Neuronal stem cell (in vitro differentiated cells): ENCODE data around the gene EPB41L2.

Experiments
- DNase-seq: peaks from one replicate; pipeline ENCODE4 v3.0.0-alpha.2; 2013; ENCODE audit warnings: low spot score
- H2AFZ ChIP-seq: one replicate; pipeline ENCODE4 v1.6.1; 2013; ENCODE audit warnings: mild to moderate bottlenecking, low read length, inconsistent platforms
- H2AK5ac ChIP-seq: 2 replicates; pipeline ENCODE4 v1.6.1; 2013; ENCODE audit warnings: low read depth, mild to moderate bottlenecking, inconsistent platforms, low read length, moderate library complexity, mixed read lengths
- H2BK120ac ChIP-seq: 2 replicates; pipeline ENCODE4 v1.6.1; 2013; ENCODE audit warnings: low read depth, mild to moderate bottlenecking, inconsistent platforms, low read length, moderate library complexity, mixed read lengths
- H2BK12ac ChIP-seq: one replicate; pipeline ENCODE4 v1.6.1; 2013; ENCODE audit warnings: low read length, inconsistent platforms
- H2BK15ac ChIP-seq: 2 replicates; pipeline ENCODE4 v1.6.1; 2013; ENCODE audit warnings: mild to moderate bottlenecking, low read length, inconsistent platforms, mixed read lengths
- H2BK5ac ChIP-seq: one replicate; pipeline ENCODE4 v1.6.1; 2013; ENCODE audit warnings: inconsistent platforms, mild to moderate bottlenecking, low read length, moderate library complexity
- H3K14ac ChIP-seq: one replicate; pipeline ENCODE4 v1.6.1; 2013; ENCODE audit warnings: low read length, inconsistent platforms
- H3K18ac ChIP-seq: 2 replicates; pipeline ENCODE4 v1.6.1; 2013; ENCODE audit warnings: low read length, inconsistent platforms
- H3K23ac ChIP-seq: 2 replicates; pipeline ENCODE4 v1.6.1; 2013; ENCODE audit warnings: low read depth, mild to moderate bottlenecking, mixed read lengths, low read length, inconsistent platforms; ENCODE audit not compliant: poor library complexity
- H3K27ac ChIP-seq: replicated peaks from 3 replicates; pipeline ENCODE4 v1.5.1; 2013; ENCODE audit warnings: low read length, inconsistent platforms
- H3K27me3 ChIP-seq, 3 experiments: 2 replicates each; pipeline ENCODE4 v1.6.1; 2013; ENCODE audit warnings: low read length in 3 of 3, mild to moderate bottlenecking in 2 of 3, inconsistent platforms in 1 of 3, low read depth in 1 of 3, mixed read lengths in 1 of 3, moderate library complexity in 1 of 3; ENCODE audit not compliant: control insufficient read depth in 3 of 3, insufficient read depth in 3 of 3
- H3K36me3 ChIP-seq, 2 donors: replicated peaks in 1 of 2; 2 replicates each; pipeline ENCODE4 v1.6.1; 2013; ENCODE audit warnings: low read length in 2 of 2; ENCODE audit not compliant: control insufficient read depth in 2 of 2, insufficient read depth in 2 of 2
- H3K4ac ChIP-seq: 2 replicates; pipeline ENCODE4 v1.6.1; 2013; ENCODE audit warnings: inconsistent platforms, mild to moderate bottlenecking, low read length, moderate library complexity
- H3K4me1 ChIP-seq, 2 donors: 1 replicate in 1 of 2; 2 replicates in 1 of 2; pipeline ENCODE4 v1.6.1; 2013; ENCODE audit warnings: low read length in 2 of 2, low read depth in 1 of 2; ENCODE audit not compliant: control insufficient read depth in 2 of 2, insufficient read depth in 1 of 2
- H3K4me2 ChIP-seq: one replicate; pipeline ENCODE4 v1.6.1; 2013; ENCODE audit warnings: mild to moderate bottlenecking, low read length, inconsistent platforms; ENCODE audit not compliant: insufficient read depth, poor library complexity, severe bottlenecking
- H3K4me3 ChIP-seq, 2 donors: 2 replicates each; pipeline ENCODE4 v1.5.1; 2013; ENCODE audit warnings: low read length in 2 of 2, mild to moderate bottlenecking in 2 of 2, inconsistent platforms in 1 of 2, moderate library complexity in 1 of 2
- H3K79me1 ChIP-seq: one replicate; pipeline ENCODE4 v1.6.1; 2013; ENCODE audit warnings: low read depth, mild to moderate bottlenecking, inconsistent platforms, low read length, moderate library complexity
- H3K9ac ChIP-seq: one replicate; pipeline ENCODE4 v1.6.1; 2013; ENCODE audit warnings: mild to moderate bottlenecking, low read depth, low read length, inconsistent platforms; ENCODE audit not compliant: poor library complexity
- H3K9me3 ChIP-seq, 2 donors: replicated peaks in 1 of 2; 2 replicates each; pipeline versions ENCODE3 to v1.6.1; 2013; ENCODE audit warnings: low read length in 2 of 2, mild to moderate bottlenecking in 2 of 2, inconsistent platforms in 1 of 2, low read depth in 1 of 2, mixed read lengths in 1 of 2, moderate library complexity in 1 of 2; ENCODE audit not compliant: control insufficient read depth in 2 of 2, insufficient read depth in 1 of 2
- H4K8ac ChIP-seq: one replicate; pipeline ENCODE4 v1.6.1; 2013; ENCODE audit warnings: low read depth, mild to moderate bottlenecking, inconsistent platforms, low read length, moderate library complexity
- H4K91ac ChIP-seq: one replicate; pipeline ENCODE4 v1.6.1; 2013; ENCODE audit warnings: low read length, low read depth, mild to moderate bottlenecking, inconsistent platforms; ENCODE audit not compliant: poor library complexity
- WGBS, 2 donors: extraction: QIAGEN DNeasy Blood & Tissue Kit; methylation state at CpG; one replicate each; pipeline ENCODE4 v1.1.7; 2013; ENCODE audit warnings: missing lambda C conversion rate in 2 of 2, mixed read lengths in 1 of 2; ENCODE audit not compliant: insufficient read length in 2 of 2, insufficient replicate concordance in 1 of 2; ENCODE audit errors: extremely low coverage in 2 of 2; 5-methylcytosine and 5-hydroxymethylcytosine counted together

The EPB41L2 gene

DNA sequence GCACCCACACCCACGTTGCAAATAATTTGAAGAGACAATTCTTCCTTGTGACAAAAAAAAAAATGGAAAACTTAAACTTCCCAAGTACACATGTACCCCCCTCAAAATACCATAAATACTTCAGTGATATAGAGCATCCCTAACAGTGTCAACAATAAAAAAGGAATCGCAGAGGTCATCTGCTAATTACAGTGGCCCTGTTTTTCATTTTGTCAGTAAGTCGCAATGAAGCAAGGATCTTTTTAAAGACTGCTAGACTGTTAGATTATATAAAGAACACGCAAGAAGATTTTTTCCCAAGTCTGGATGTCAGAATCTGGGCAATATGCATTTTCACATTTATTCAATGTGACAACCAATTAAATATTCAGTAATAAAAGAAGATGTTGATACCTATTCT, 93.9 kb downstream of the EPB41L2 start:
- no peak overlapping the region for H4K8ac ChIP-seq
- no peak overlapping the region for H3K27ac ChIP-seq
- H3K18ac ChIP-seq, result no peak overlapping the region
- no peak overlapping the region for H2BK5ac ChIP-seq
- H3K4me1 ChIP-seq, result peaks cover 5 to 11% of the 10 kb centered on the region in 2 donors
- no peaks in the 10 kb centered on the region for H3K27me3 ChIP-seq
- H3K23ac ChIP-seq, result no peak overlapping the region
- no peak overlapping the region for H3K9ac ChIP-seq
- DNase-seq, result no peak
- H3K4me3 ChIP-seq, result no peak overlapping the region
- peaks cover 2% of the 10 kb centered on the region for H3K79me1 ChIP-seq
- H2BK12ac ChIP-seq, result no peak overlapping the region
- no peaks in the 10 kb centered on the region for H3K9me3 ChIP-seq
- no peak overlapping the region for H2BK15ac ChIP-seq
- no peak overlapping the region for H2BK120ac ChIP-seq
- H3K36me3 ChIP-seq, result no peaks in the 10 kb centered on the region
- no peak overlapping the region for H4K91ac ChIP-seq
- no peak overlapping the region for H2AFZ ChIP-seq
- H3K14ac ChIP-seq, result no peak overlapping the region
- H2AK5ac ChIP-seq, result no peak overlapping the region
- H3K4ac ChIP-seq, result no peak overlapping the region
- no CpG with 5 or more reads among the region's 4 CpGs for WGBS, 2 donors
- H3K4me2 ChIP-seq, result no peak overlapping the region

DNA sequence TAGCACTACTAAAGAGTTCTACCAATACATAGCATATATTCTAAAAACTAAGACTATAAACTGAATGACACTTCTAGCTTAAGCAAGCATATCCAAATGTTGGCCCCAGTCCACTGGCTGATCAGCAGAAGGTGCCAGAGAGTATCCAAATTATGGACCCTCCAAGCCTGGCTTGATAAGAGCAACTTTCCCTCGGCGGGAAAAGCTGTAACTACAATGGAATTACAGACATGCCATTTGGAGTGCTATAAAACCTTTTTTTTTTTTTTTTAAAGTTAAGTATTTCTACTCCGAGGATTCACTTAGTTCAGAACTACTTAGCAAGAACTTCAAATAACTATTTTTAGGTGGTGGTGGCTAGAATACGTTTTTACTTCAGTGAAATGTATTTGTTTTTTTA, 94.6 kb downstream of the EPB41L2 start:
- Histone ChIP-seq H2BK15ac (no peak overlapping the region), H2BK12ac (no peak overlapping the region), H3K27ac (no peak overlapping the region), H3K9me3 (no peaks in the 10 kb centered on the region), H3K79me1 (peaks cover 2% of the 10 kb centered on the region), H3K14ac (no peak overlapping the region), H3K27me3 (no peaks in the 10 kb centered on the region), H3K18ac (no peak overlapping the region), H3K23ac (no peak overlapping the region), H2BK120ac (no peak overlapping the region), H3K36me3 (no peaks in the 10 kb centered on the region), H3K4me2 (no peak overlapping the region), H3K4ac (no peak overlapping the region), H2AFZ (no peak overlapping the region), H4K8ac (no peak overlapping the region), H4K91ac (no peak overlapping the region), H2BK5ac (no peak overlapping the region), H3K4me3 (no peak overlapping the region), H3K4me1 (peaks cover 5 to 11% of the 10 kb centered on the region in 2 donors), H2AK5ac (no peak overlapping the region), H3K9ac (no peak overlapping the region)
- no CpG with 5 or more reads among the region's 4 CpGs for WGBS, 2 donors
- DNase-seq, result no peak

DNA sequence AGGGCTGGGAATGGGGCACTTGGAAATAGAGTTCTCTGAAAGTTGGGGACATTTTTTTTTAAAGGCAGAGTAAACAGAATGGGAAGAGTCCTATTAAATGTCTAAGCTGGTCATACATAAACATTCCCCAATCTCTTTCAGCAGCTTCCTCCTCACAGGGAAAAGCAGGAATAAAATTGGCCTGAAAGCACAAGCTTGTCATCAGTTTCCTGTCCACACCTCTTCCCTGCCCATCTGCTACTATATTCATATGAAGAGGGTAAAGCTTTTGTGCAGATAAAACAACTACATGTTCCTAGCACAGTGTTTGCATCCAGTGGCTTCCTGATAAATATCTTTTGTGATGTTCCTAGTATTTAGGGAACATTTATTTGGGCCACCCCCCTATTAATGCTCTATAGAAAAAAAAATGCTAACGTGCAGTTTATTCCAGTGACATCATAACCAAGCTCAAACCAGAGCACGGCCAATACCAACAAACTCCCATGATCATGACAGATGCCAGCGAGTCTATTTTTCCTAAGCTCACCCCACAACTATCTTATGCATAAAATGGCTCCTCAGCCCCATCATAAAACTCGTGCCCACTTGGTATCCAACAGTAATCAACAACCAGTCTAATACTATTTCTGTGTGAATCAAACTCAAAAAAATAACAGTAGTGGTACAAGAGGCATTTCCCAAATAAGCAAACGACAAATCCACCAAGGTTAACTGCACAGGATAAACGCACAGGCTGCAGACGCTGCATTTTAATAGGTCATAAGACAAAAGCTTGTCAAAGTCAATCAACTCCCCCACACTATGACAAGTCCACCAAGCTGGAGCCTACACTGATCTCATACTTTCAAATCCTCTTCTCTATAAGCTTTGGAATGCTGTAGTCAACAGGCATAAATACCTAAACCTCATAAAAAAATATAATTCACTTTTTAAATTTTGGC, 95.3 kb downstream of the EPB41L2 start:
- no peak for DNase-seq
- Histone ChIP-seq H2BK15ac (no peak overlapping the region), H3K4ac (no peak overlapping the region), H3K4me1 (peaks cover 8 to 11% of the 10 kb centered on the region in 2 donors), H3K9ac (no peak overlapping the region), H2AFZ (no peak overlapping the region), H3K23ac (no peak overlapping the region), H3K4me3 (no peak overlapping the region), H2BK12ac (no peak overlapping the region), H4K8ac (no peak overlapping the region), H3K36me3 (no peaks in the 10 kb centered on the region), H3K27ac (no peak overlapping the region), H3K18ac (no peak overlapping the region), H4K91ac (no peak overlapping the region), H3K79me1 (peaks cover 2% of the 10 kb centered on the region), H3K27me3 (no peaks in the 10 kb centered on the region), H3K14ac (no peak overlapping the region), H2BK120ac (no peak overlapping the region), H2AK5ac (no peak overlapping the region), H2BK5ac (no peak overlapping the region), H3K4me2 (no peak overlapping the region), H3K9me3 (no peaks in the 10 kb centered on the region)
- no CpG with 5 or more reads among the region's 7 CpGs for WGBS, 2 donors

DNA sequence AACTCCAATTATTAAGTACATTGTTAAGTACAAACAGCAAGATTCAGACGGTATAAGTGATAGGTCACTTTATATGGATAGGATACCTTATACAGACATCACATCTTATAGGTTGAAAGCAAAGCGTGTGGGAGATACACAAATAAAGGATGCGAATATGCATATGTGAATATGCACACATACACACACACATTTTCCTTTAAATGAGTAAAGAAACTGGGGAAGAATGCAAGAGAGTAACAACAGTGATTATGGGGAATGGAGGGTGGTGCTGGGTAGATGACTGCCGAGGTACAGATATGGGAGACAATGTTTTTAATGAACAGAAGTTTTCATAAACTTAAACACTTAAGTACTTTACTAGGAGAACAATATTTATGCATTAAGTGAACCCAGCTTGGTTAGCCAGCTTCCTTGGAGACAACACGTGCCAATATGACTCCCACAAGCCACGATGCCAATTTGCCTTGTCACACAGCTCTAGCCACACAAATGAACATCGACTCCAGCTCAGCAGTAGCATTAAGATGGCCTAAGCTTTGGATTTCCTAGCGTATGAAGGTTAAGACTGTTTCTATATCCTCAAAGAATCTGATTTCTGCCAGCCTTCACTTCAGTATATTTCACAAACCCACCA, 96.6 kb downstream of the EPB41L2 start:
- Histone ChIP-seq H4K91ac (no peak overlapping the region), H3K4me2 (no peak overlapping the region), H3K9me3 (no peaks in the 10 kb centered on the region), H2AK5ac (no peak overlapping the region), H3K27me3 (no peaks in the 10 kb centered on the region), H4K8ac (no peak overlapping the region), H3K4ac (no peak overlapping the region), H2BK5ac (no peak overlapping the region), H2BK15ac (no peak overlapping the region), H2BK12ac (no peak overlapping the region), H2AFZ (no peak overlapping the region), H3K4me3 (no peak overlapping the region), H3K23ac (no peak overlapping the region), H3K36me3 (no peaks in the 10 kb centered on the region), H3K4me1 (peaks cover 8 to 11% of the 10 kb centered on the region in 2 donors), H2BK120ac (no peak overlapping the region), H3K79me1 (peaks cover 2% of the 10 kb centered on the region), H3K18ac (no peak overlapping the region), H3K27ac (no peak overlapping the region), H3K9ac (no peak overlapping the region), H3K14ac (no peak overlapping the region)
- no CpG with 5 or more reads among the region's 8 CpGs for WGBS, 2 donors
- DNase-seq, result no peak
